Duodenal mucosa (tissue), 2 donors: ENCODE data around the gene NQO2.

Experiments used
- H3K27ac ChIP-seq: one replicate; pipeline ENCODE4 v1.7.0; 2013; ENCODE audit warnings: low read depth, low read length
- H3K27me3 ChIP-seq, 2 donors: one replicate each; pipeline ENCODE4 v1.7.0; 2013; ENCODE audit warnings: low read length in 2 of 2, control low read depth in 1 of 2; ENCODE audit not compliant: insufficient read depth in 2 of 2, control insufficient read depth in 1 of 2
- H3K36me3 ChIP-seq, 2 donors: one replicate each; pipeline ENCODE4 v1.7.0; 2013; ENCODE audit warnings: low read length in 2 of 2, control low read depth in 1 of 2; ENCODE audit not compliant: insufficient read depth in 2 of 2, control insufficient read depth in 1 of 2
- H3K4me1 ChIP-seq, 2 donors: one replicate each; pipeline ENCODE4 v1.7.0; 2013; ENCODE audit warnings: low read length in 2 of 2, control low read depth in 1 of 2; ENCODE audit not compliant: insufficient read depth in 2 of 2, control insufficient read depth in 1 of 2
- H3K4me3 ChIP-seq, 2 donors: one replicate each; pipeline ENCODE4 v1.7.0; 2013; ENCODE audit warnings: low read length in 2 of 2, low read depth in 1 of 2
- H3K9ac ChIP-seq, 2 donors: one replicate each; pipeline ENCODE4 v1.7.0; 2013; ENCODE audit warnings: low read length in 2 of 2, low read depth in 1 of 2
- H3K9me3 ChIP-seq, 2 donors: one replicate each; pipeline ENCODE4 v1.7.0; 2013; ENCODE audit warnings: low read length in 2 of 2, control low read depth in 1 of 2; ENCODE audit not compliant: control insufficient read depth in 1 of 2

The NQO2 gene, protein sequence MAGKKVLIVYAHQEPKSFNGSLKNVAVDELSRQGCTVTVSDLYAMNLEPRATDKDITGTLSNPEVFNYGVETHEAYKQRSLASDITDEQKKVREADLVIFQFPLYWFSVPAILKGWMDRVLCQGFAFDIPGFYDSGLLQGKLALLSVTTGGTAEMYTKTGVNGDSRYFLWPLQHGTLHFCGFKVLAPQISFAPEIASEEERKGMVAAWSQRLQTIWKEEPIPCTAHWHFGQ

DNA sequence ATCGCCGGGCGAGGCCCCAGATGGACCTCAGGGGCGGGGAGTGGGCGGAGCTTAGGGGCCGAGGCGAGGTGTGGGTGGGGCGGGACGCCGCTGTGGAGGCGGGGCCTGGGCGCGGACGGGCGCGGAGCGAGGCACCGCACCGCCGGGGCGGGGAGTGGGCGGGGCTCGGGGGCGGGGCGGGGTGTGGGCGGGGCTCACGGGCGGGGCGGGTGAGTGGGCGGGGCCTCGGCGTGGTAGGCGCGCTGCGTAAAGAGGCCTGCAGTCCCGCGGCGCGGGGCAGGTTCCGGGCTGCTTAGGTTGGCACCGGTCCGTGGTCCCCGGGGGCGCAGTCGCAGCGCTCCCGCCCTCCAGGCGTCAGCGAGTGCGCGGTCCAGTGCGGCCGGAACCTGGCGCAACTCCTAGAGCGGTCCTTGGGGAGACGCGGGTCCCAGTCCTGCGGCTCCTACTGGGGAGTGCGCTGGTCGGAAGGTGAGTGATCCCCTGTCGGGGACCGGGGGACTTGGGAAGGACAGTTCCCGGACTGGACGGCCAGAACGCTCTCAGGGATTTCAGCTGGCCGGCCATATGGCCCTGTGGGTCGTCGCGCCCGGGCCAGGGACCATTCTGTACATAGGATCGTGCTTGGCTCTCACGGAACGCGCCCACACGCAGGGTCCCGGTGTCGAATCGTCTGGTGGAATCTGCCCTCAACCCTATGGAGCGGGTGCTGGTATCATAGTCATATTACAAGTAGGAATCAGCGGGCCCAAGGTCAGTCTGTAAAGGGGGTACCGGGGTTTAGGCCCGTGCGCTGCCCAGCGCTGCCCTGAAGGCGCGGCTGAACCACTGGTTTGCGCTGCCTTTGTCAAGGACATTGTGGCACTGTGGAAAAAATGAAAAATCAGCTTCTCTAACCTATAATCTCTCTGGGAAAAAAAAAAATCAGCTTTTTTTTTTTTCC is at the start of gene NQO2:
Gene NQO2, plus strand, starts transcription at position 277 of the 940 bp plus-strand sequence. CDS start 6,659 bp downstream, outside the sequence.
- Histone ChIP-seq H3K36me3 (peaks cover 0 to 7% of the 10 kb centered on the region in 2 donors), H3K9me3 (no peaks in the 10 kb centered on the region), H3K4me1 (peaks cover 9 to 17% of the 10 kb centered on the region in 2 donors), H3K4me3 (peak within 1 kb of the TSS; percentile 84 to 87), H3K27ac (peak within 1 kb of the TSS; percentile 87), H3K27me3 (no peaks in the 10 kb centered on the region), H3K9ac (peak within 1 kb of the TSS; percentile 96 to 98)

DNA sequence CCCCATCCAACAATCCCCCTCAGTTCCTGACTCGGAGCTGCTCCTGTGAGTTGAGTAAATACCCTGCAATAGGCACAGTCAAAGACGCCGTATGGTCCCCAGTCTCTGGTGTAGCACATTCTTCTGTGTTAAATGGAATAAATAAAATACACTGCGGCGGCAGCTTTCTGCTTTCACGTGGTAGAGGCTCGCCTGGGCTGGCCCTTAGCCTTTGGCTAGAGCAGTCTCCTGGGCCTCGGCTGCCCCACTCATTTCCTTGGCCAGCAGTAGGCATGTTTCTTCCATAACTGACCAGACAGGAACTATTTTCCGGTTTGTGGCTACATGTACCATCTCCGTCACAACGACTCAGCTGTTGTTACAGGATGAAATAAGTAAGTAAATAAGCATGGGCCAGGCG is 49.0 kb upstream of the NQO2 start:
- Histone ChIP-seq H3K4me1 (peaks cover 6 to 9% of the 10 kb centered on the region in 2 donors), H3K4me3 (no peak overlapping the region), H3K9ac (no peak overlapping the region), H3K9me3 (no peaks in the 10 kb centered on the region), H3K27me3 (no peaks in the 10 kb centered on the region), H3K36me3 (peaks cover 37 to 73% of the 10 kb centered on the region in 2 donors), H3K27ac (no peak overlapping the region)

DNA sequence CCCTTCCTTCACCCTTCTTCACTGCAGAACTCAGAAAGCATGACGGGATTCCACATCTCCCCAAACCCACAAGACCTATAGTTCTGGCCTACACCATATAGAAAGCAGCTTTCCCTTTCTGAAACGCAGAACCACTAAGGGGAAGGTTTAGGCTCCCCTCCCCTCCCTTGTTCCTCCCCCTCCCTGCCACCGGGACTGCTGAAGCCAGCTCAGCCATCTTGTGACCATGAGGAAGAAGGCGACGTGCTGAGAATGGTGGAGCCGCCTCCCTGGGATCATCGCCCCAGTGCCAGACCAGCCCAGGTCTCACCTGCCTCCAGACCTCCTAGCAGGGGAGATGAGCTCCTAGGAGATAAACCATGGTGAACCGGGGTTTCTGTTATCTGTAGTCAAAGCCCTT is 48.0 kb upstream of the NQO2 start:
- H3K27ac ChIP-seq, result no peak overlapping the region
- no peaks in the 10 kb centered on the region for H3K9me3 ChIP-seq
- no peaks in the 10 kb centered on the region for H3K27me3 ChIP-seq
- no peak overlapping the region for H3K9ac ChIP-seq
- no peak overlapping the region for H3K4me3 ChIP-seq
- peaks cover 42 to 82% of the 10 kb centered on the region in 2 donors for H3K36me3 ChIP-seq
- H3K4me1 ChIP-seq, result peaks cover 6 to 9% of the 10 kb centered on the region in 2 donors

DNA sequence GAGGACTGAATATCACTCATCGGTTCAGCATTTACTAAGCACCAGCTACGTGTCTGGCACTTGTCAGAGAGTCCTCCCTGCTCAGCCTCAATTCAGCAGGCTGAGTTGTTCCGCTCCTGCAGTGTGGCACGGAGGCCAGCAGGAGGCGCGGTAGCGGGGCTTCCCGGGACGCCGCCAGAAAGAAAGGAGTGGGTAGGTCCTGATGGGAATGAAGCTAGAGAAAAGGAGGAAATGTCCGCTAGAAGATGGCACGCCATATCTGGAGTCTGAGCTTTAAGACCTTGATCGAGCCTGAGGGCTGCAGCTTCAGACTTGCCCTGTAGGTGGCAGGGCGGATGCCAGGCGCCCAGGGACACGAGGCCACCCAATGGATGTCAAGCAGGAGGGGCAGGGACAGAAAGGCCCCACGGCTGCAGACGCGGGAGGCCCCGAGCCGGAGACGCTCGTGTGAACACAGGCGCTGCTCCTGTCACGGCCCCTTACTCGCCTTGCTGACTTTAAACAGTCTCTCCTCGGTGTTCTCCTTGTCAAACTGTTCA is 47.1 kb upstream of the NQO2 start:
- H3K27me3 ChIP-seq, result no peaks in the 10 kb centered on the region
- H3K4me1 ChIP-seq, result peaks cover 13 to 16% of the 10 kb centered on the region in 2 donors
- peaks cover 42 to 81% of the 10 kb centered on the region in 2 donors for H3K36me3 ChIP-seq
- H3K9me3 ChIP-seq, result no peaks in the 10 kb centered on the region
- no peak overlapping the region for H3K9ac ChIP-seq
- H3K27ac ChIP-seq, result no peak overlapping the region
- H3K4me3 ChIP-seq, result no peak overlapping the region

DNA sequence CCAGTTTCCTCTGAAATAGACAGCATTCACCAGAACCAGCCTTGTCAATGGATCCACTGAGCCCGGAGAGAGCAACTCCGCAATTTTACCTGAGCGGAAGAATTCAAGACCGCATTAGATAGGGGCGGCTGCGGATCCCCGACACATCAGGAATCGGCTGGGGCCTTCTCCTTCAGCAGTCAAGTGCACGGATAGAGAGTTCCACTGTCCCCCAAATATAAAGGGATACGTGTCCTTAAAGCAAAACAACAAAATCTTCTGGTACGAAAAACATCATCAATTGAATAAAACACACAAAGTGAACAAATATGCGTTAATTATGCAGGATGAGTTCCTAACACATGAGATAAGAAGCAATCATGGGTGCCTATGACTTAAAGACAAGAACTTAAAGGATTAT is 46.6 kb upstream of the NQO2 start:
- Histone ChIP-seq H3K36me3 (peaks cover 43 to 81% of the 10 kb centered on the region in 2 donors), H3K4me1 (peaks cover 18 to 20% of the 10 kb centered on the region in 2 donors), H3K27me3 (no peaks in the 10 kb centered on the region), H3K9ac (no peak overlapping the region), H3K27ac (no peak overlapping the region), H3K4me3 (no peak overlapping the region), H3K9me3 (no peaks in the 10 kb centered on the region)

DNA sequence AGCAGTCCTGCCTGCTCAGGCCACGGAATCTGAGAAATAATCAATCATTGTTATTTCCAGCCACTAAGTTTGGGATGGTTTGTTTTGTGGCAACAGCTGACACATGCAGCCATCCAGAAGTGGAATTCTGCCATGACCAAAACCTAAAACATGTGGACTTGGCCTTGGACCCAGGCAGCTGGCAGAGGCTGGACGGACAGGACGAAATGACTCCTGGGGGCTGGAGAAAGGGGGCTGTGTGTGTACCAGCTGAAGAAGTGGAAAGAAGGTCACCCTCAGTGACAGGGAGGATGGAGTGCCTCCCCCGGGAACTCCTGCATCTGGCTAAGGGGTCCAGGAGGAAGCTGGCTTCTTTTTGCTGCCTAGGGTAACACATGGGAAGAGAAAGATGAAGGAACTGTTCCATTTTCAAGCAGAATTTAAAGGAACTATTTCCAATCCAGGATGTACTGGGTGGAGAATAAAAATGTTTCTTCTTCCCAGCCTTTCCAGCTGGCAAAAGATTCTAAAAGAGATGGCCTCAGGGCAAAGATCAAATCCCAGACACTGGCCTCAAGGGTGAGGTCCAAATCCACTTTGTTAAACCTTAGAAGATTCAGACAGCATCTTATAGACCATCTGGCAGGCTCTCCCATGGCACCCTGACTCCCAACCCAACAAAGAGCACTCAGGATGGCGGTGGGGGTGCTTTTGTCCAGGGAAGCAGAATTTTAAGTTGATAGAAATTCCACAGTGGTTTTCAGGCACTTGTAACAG is 42.6 kb upstream of the NQO2 start:
- H3K4me1 ChIP-seq, result peaks cover 51 to 55% of the 10 kb centered on the region in 2 donors
- H3K9ac ChIP-seq, result no peak overlapping the region
- peaks cover 21 to 68% of the 10 kb centered on the region in 2 donors for H3K36me3 ChIP-seq

DNA sequence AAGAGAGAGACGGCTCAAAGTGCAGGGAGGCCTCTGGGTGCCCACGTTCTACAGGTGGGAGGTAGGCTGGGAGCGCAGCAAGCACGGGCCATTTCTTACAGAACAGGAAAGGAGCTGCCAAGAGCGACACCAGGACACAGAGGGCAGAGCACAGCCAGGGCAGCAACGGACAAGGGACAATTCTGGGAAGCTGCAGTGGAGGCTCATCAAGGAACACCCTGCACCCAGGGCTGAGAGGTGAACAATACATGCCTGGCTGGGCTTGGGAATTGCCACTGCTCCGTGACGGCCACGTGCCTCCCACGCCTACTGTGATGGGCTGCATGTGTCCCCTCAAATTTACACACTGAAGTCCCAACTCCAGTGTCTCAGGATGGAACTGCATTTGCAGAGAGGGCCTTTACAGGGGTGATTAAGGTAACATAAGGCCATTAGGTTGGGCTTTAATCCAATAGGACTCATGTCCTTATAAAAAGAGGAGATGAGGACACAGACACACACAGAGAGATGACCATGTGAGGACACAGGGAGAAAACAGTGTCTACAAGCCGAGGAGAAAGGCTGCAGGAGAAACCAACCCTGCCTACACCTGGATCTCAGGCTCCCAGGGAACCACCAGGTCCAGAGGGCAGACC is 41.9 kb upstream of the NQO2 start:
- no peaks in the 10 kb centered on the region for H3K9me3 ChIP-seq
- H3K9ac ChIP-seq, result no peak overlapping the region
- no peaks in the 10 kb centered on the region for H3K27me3 ChIP-seq
- no peak overlapping the region for H3K27ac ChIP-seq
- no peak overlapping the region for H3K4me3 ChIP-seq
- peaks cover 53 to 59% of the 10 kb centered on the region in 2 donors for H3K4me1 ChIP-seq
- peaks cover 21 to 66% of the 10 kb centered on the region in 2 donors for H3K36me3 ChIP-seq

More for the DNA sequence above, 42.6 kb upstream of the NQO2 start:
- Histone ChIP-seq H3K27me3 (no peaks in the 10 kb centered on the region), H3K27ac (no peak overlapping the region), H3K4me3 (no peak overlapping the region), H3K9me3 (no peaks in the 10 kb centered on the region)

DNA sequence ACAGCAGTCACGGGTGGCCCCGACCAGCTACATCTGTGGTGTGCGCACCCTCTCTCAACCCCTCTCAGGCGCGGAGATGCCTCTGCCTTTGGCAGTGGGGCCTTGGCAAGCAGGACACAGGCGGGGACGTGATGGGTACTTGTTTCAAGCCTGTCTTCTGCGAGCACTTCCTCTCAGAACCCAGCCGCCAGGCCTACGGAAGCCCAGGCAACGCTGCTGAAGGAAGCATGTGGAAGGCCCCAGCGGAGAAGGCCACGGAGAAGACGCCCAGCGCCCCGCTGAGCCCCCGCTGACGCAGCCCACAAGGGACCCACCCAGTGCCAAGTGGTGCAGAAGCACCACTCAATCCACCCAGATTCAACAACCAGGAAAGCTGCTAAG is 41.4 kb upstream of the NQO2 start:
- Histone ChIP-seq H3K4me1 (peaks cover 54 to 60% of the 10 kb centered on the region in 2 donors), H3K27me3 (no peaks in the 10 kb centered on the region), H3K9ac (no peak overlapping the region), H3K36me3 (peaks cover 21 to 61% of the 10 kb centered on the region in 2 donors), H3K27ac (no peak overlapping the region), H3K4me3 (no peak overlapping the region), H3K9me3 (no peaks in the 10 kb centered on the region)

DNA sequence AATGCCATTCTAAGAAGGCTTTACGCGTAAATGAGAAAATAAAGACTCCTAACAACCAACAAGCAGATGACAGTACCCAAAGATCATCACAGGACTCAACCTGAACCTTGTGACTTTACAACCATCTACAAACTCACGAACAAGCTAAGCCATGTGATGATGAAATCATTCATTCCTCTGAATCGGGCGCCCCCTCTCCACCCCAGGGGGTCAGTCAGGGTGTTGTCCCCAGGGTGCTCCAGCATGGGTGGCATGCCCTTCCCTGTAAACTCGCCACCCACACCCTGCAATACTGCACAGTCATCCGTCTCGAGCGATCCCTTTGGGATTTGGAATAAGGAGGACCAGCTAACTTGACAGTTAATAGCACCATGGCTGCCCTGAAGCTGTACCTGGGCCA is 40.9 kb upstream of the NQO2 start:
- Histone ChIP-seq H3K27ac (no peak overlapping the region), H3K36me3 (peaks cover 21 to 58% of the 10 kb centered on the region in 2 donors), H3K4me1 (peaks cover 58 to 65% of the 10 kb centered on the region in 2 donors)

More for the DNA sequence above, 40.9 kb upstream of the NQO2 start:
- H3K27me3 ChIP-seq, result no peaks in the 10 kb centered on the region
- no peak overlapping the region for H3K4me3 ChIP-seq
- no peak overlapping the region for H3K9ac ChIP-seq
- no peaks in the 10 kb centered on the region for H3K9me3 ChIP-seq
